Fibroblast of skin of left quadriceps (primary cell): ENCODE measurements around the gene TOM1L2.
"Not testable (repeated sequence)": the region's sequence is repeated elsewhere in the genome, so short reads cannot be mapped to it uniquely, and the experiment has no call there.

Source experiments
- DNase-seq, 2 experiments: peaks; one replicate each; pipeline ENCODE4 v3.0.0-alpha.2; 2013; ENCODE audit warnings: low read depth in 2 of 2

TOM1L2 gene

GRCh38 chr17:17924131-17924856, 47.9 kb downstream of the TOM1L2 start:
- no peak for DNase-seq

GRCh38 chr17:17922070-17922614, 50.1 kb downstream of the TOM1L2 start:
- no peak for DNase-seq

DNA sequence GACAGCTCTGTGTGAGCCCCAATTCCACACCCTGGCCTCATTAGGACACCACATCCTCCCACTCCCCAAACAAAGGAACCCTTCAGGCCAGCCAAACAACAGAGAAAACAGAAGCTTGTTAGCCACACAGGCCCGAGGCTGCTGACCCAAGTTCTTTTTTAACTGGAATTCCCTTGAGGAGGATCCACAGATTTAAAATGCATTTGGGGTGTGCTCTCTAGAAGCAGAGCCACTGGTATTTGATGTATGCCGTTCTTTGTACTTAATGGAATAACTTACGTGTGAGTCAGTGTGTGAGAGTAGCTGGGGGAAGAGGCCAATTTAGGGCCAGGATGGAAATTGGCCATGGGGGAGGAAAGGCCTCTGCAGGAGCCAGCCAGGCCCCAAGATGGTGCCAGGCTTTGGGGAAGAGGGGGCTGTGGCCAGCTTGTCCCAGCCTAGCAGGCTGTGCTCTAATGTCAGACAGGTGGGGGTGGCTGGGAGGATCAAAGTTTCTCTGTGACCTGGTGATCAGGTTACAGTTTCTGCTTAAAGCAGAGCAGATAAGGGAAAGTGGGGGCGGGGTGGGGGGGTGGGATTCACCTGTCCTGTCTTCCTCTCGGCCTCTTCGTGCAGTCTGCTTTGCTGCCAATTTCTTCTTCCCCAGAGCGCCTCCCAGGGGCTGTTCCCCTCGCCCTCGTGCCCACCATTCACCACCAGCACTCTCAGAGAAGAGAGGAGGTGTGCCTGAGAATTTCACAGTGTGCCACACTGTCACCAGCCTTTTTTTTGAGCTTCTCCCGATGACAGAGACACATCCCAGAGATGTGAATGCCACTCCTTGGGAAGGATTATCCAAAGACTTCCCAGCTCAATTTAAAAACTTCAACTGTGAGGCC, 50.8 kb downstream of the TOM1L2 start:
- peak; percentile 93 to 95 for DNase-seq

DNA sequence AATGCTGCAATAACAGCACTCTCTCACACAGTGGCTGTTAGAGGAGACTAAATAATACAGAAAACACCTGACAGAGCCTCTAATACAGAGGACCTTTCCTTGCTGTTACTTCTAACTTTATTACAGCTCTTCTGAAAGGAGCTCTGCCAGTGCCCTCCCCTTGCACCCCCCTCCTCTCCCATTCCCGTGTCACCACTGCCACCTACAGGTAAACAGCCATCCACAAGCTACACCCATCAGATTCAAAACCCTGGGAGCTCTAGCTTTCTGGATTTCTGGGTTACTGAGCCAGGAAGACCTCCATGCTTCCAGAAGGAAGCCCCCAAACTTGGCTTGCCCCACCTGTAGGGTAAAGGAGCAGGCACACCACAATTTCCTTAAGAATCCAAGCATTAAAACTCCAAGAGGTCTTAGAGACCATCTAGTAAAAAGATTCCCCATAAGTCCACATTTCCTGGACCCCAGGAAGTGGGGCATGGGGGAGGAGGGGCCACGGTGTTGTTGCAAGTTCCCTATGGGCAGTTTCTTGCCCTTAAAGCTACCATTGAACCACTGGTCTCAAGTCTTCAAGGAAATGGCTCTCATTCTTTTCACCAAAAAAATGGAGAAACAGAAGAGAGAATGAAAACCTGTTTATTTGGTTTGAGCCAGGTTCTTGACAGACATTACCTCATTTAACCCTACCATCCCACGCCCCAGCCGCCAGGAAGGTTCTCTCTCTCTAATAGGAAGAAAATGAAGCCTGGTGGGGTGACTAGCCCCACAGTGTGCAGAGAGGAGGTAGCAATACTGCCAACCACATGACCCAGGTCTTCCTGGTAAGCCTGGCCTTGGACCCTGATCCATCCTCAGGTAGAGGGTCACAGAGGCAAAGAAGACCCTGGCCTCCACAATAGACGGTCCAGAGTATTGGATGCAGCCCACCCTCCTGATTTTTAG, 52.8 kb downstream of the TOM1L2 start:
- peak; percentile 44 to 54 for DNase-seq

GRCh38 chr17:17917394-17917793, 54.8 kb downstream of the TOM1L2 start:
- no peak for DNase-seq

- no peak for DNase-seq
These were observed 57.0 kb downstream of the TOM1L2 start for GRCh38 chr17:17915183-17915582.

- DNase-seq: peak; percentile 77 to 79
These were observed 58.4 kb downstream of the TOM1L2 start for GRCh38 chr17:17913695-17914332.

- DNase-seq: not testable (repeated sequence)
These were observed 59.9 kb downstream of the TOM1L2 start for GRCh38 chr17:17912336-17912735.

DNA sequence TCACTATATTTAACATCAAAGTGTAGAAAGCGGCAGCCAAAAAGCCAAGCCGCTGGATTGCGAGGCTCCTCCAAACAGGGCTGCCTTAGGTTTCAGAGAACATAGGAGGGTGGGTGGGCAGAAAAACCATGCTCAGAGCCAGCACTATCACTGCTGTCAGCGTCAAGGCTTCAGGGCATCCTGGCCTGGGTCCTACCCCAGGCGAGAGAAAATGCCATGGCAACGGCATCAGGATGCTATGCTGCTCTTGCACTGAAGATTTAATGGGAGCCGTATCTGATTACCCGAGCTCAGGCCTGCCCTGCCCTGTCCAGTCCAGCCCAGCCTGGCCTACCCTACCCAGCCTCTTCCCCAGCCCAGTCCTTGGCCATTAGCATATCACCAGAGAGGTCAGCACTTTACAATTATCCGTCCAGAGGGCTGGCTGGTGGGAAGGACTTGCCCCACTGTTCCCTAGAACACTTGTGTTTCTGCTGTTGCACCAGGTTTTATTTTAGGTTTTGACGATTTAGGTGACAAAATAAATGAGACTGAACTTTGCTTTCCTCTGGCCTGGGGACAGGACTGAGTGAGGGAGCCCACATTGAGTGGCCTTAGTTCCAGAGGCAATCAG, 61.1 kb downstream of the TOM1L2 start:
- DNase-seq: no peak

DNA sequence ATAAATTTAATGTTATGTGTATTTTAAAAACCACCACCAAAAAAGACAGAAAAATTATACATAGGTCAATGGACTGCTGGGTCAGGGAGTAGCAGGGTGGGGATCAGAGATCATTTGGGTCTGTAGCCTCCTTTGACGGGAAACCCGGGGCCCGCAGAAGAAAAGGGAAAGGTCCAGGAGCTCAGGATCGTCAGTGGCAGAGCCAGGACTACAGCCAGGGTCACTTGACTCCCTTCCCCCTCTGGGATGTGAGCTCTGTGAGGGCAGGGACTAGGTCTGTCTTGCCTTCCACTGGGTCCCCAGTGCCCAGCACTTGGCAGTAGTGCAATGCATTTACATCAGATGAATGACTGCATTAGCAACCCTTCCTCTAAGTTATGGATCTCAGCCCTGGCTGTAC, 62.1 kb downstream of the TOM1L2 start:
- no peak for DNase-seq

DNA sequence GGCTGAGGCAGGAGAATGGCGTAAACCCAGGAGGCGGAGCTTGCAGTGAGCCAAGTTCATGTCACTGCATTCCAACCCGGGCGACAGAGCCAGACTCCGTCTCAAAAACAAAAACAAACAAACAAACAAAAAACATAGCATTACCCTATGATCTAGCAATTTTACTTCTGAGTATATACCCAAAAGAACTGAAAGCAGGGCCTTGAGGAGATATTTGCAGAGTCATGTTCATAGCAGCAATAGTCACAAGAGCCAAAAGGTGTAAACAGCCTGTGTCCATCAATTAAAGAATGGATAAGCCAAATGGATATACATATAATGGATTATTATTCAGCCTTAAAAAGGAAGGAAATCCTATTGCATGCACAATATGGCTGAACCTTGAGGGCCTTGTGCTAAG, 63.1 kb downstream of the TOM1L2 start:
- no peak for DNase-seq

GRCh38 chr17:17907469-17907868, 64.7 kb downstream of the TOM1L2 start:
- no peak for DNase-seq

- no peak for DNase-seq
These were observed 65.6 kb downstream of the TOM1L2 start for GRCh38 chr17:17906418-17907215.

GRCh38 chr17:17905036-17905320, 67.2 kb downstream of the TOM1L2 start:
- DNase-seq: no peak

GRCh38 chr17:17904166-17905035, 67.8 kb downstream of the TOM1L2 start:
- no peak for DNase-seq

- DNase-seq: no peak
These were observed 69.3 kb downstream of the TOM1L2 start for GRCh38 chr17:17902877-17903276.

DNA sequence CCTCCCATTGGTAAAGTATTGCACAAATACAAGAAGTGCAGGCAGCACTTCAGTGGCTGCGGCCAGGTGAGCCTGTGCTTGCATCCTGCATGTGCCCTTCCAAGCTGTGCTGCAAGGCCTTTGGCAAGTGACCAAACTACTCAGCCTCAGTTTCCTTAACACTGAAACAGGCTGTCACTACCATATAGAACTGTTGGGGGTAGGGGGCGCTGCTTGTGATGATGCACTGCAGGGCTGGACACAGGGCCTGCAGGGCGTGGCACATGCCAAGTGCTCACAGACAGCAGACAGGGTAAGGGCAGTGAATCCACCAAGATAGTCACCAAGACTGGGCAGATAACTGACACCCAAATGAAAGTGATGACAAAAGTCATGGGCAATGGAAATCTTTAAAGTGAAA, 69.8 kb downstream of the TOM1L2 start:
- no peak for DNase-seq

DNA sequence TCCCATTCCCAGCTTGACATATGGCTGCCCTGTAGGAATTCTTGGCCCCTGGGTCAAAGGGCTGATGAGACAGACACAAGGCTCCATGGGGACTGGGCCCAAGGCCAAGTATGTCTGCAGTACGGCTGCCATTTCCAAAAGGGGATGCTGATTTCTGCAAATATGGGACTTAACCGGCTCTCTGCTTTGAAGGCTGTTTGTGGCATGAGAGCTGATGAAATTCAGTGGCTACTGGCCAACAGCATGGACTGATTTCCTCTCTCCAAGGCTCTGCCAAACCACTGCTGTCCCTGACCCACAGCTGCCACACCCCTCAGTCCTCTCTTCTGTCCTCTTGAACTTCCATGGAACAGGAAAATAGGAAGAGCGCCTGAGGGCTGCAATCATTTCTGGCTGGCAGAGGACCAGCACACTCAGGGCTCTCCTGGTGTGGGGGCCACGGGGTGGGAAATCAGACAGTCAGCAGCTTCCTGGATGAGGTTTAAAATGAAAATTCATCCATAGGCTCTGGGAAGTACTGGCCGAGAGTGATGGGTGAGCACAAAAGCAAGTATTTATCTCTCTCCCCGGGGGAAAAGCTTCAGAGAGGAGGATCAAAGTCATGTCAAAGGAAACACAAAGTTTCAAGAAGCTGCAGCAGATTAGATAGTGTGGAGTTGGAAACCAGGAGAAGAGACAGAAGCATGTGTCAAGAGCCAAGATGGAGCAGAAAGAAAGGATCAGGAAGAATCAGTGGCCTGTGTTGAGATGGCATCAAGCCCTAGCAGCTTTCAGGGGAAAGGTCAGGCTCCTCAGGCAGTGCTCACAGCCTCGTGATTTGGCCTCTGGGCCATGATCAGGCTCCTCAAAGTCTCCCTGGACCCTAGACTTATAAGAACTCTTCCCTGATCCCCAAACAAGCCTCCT, 71.3 kb downstream of the TOM1L2 start:
- peak; percentile 94 for DNase-seq
